GM18867 (cell line): ENCODE data around the gene DNAH17.

ENCODE experiments used
- ATAC-seq: cut with Tn5 transposase; IDR thresholded peaks from one replicate; pipeline ENCODE4 v1.9.1; 2021; ENCODE audit warnings: mild to moderate bottlenecking, moderate library complexity; ENCODE audit not compliant: unreplicated experiment

DNAH17 gene

GRCh38 chr17:78547035-78547434 lies 30.2 kb downstream of the DNAH17 start:
- no peak for ATAC-seq

GRCh38 chr17:78546476-78546875 lies 30.7 kb downstream of the DNAH17 start:
- ATAC-seq, result no peak

- ATAC-seq, result no peak
Observed at GRCh38 chr17:78544881-78545755, 32.1 kb downstream of the DNAH17 start.

- no peak for ATAC-seq
Observed at GRCh38 chr17:78541488-78542206, 35.5 kb downstream of the DNAH17 start.

- no peak for ATAC-seq
Observed at GRCh38 chr17:78539781-78540180, 37.4 kb downstream of the DNAH17 start.

GRCh38 chr17:78538033-78538776 lies 39.0 kb downstream of the DNAH17 start:
- no peak for ATAC-seq

- no peak for ATAC-seq
Observed at GRCh38 chr17:78537217-78537860, 39.9 kb downstream of the DNAH17 start.

- ATAC-seq, result no peak
Observed at GRCh38 chr17:78535273-78536197, 41.7 kb downstream of the DNAH17 start.

GRCh38 chr17:78534492-78535272 lies 42.5 kb downstream of the DNAH17 start:
- ATAC-seq, result no peak

GRCh38 chr17:78532922-78533640 lies 44.1 kb downstream of the DNAH17 start:
- ATAC-seq, result no peak

- ATAC-seq, result no peak
Observed at GRCh38 chr17:78532311-78532710, 44.9 kb downstream of the DNAH17 start.

GRCh38 chr17:78530675-78531074 lies 46.5 kb downstream of the DNAH17 start:
- no peak for ATAC-seq

- ATAC-seq, result no peak
Observed at GRCh38 chr17:78529871-78530670, 47.1 kb downstream of the DNAH17 start.

- no peak for ATAC-seq
Observed at GRCh38 chr17:78529251-78529650, 47.9 kb downstream of the DNAH17 start.

- ATAC-seq, result no peak
Observed at GRCh38 chr17:78528541-78528940, 48.7 kb downstream of the DNAH17 start.

- no peak for ATAC-seq
Observed at GRCh38 chr17:78527345-78527744, 49.9 kb downstream of the DNAH17 start.

GRCh38 chr17:78526231-78527025 lies 50.8 kb downstream of the DNAH17 start:
- no peak for ATAC-seq
